Natural killer cell treated with Interleukin-12 subunit alpha and Interleukin-12 subunit beta and Interleukin-15 and Interleukin-18, amount 100 ng/mL, for 72 hours (primary cell): ENCODE results near the gene FCRLA. TPM values are rescaled to one million over a fixed set of nuclear protein-coding genes. Genes with fewer than 3 reads are reported as not detected.

Experiments
- ATAC-seq, 2 donors: fragments of 150-1000 bp; cut with Tn5 transposase in 1 of 2; sonication (Bioruptor Pico), chemical (Tn5 transposase) in 1 of 2; 2 replicates each; pipeline ENCODE4 v1.10.0; 2021
- DNase-seq: peaks from one replicate; pipeline ENCODE4 v3.0.0; 2022; ENCODE audit warnings: low spot score
- H3K27ac Mint-ChIP-seq, 2 donors: 1 replicate in 1 of 2; 2 replicates in 1 of 2; pipeline ENCODE4 v1.8.0; 2022; ENCODE audit warnings: mixed read lengths in 2 of 2, mild to moderate bottlenecking in 1 of 2, moderate library complexity in 1 of 2
- H3K27me3 Mint-ChIP-seq, 2 donors: 1 replicate in 1 of 2; 2 replicates in 1 of 2; pipeline ENCODE4 v1.8.0; 2022; ENCODE audit warnings: mixed read lengths in 2 of 2
- H3K36me3 Mint-ChIP-seq: one replicate; pipeline ENCODE4 v1.8.0; 2022; ENCODE audit warnings: mixed read lengths
- H3K4me1 Mint-ChIP-seq, 2 donors: 1 replicate in 1 of 2; 2 replicates in 1 of 2; pipeline ENCODE4 v1.8.0; 2022; ENCODE audit warnings: low read depth in 2 of 2, mixed read lengths in 2 of 2, mild to moderate bottlenecking in 1 of 2
- H3K4me3 Mint-ChIP-seq: one replicate; pipeline ENCODE4 v1.8.0; 2022; ENCODE audit warnings: mixed read lengths
- H3K9me3 Mint-ChIP-seq: 2 replicates; pipeline ENCODE4 v1.8.0; 2022; ENCODE audit warnings: mixed read lengths
- total RNA-seq, 2 donors: library from RNA; stranded (reverse); gene quantifications; one replicate each; pipeline ENCODE4 v1.2.3, GENCODE V29; 2022

FCRLA gene
- total RNA-seq, 2 donors from 2014 or later = not detected

DNA sequence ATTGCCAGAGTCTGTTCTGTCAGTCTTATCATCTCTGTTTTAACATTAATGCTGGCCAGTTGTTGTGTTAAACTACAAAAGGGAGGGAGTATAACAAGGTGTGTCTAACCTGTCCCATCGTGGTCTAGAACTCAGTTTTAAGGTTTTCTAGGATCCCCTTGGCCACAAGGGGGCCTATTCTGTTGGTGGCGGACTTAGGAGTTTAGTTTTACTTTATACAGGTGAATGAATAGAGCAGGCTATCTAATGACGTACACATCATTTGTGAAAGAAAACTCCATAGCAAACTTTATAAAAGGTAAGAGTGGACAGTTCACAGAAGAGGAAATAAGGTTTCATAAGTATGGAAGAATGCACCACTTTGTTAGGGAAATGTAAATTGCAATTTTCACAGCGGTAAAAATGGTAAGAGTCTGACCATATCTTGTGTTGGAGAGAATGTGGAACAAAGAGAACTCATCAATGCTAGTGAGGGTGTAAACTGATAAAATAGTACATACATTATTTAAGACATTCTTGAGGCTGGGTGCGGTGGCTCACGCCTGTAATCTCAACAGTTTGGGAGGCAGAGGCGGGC, 56.6 kb downstream of the FCRLA start:
- Mint-ChIP-seq H3K27ac (peak overlapping the region in 1 of 2 donors; percentile 16), H3K36me3 (peaks cover 8% of the 10 kb centered on the region), H3K4me3 (peak overlapping the region; percentile 55), H3K9me3 (no peaks in the 10 kb centered on the region), H3K4me1 (peaks cover 25 to 36% of the 10 kb centered on the region in 2 donors), H3K27me3 (no peaks in the 10 kb centered on the region)
- ATAC-seq (no peak), DNase-seq (no peak)

Other genes with a start within 250 kb of the FCRLA start
- 1 to 10 TPM in 1 of 2 donors, under 1 TPM in 1; 0.86 to 1.5 TPM for gene FCGR2A, start 201.8 kb upstream of the FCRLA start, total RNA-seq
- 1 to 10 TPM; 3.3 to 5.9 TPM for gene HSPA6, start 182.7 kb upstream of the FCRLA start, total RNA-seq
- gene FCGR3A, start 157.4 kb upstream of the FCRLA start, total RNA-seq = 100 to 1,000 TPM in 1 of 2 donors, 10 to 100 TPM in 1; 34.5 to 150 TPM
- 1 to 10 TPM; 2.7 to 3.0 TPM for gene FCGR3B, start 76.1 kb upstream of the FCRLA start, total RNA-seq
- gene FCGR2B, start 44.1 kb upstream of the FCRLA start, total RNA-seq = 1 to 10 TPM in 1 of 2 donors, under 1 TPM in 1; 0.83 to 7.1 TPM
- under 1 TPM; 0.24 to 0.42 TPM for gene FCRLB, start 14.3 kb downstream of the FCRLA start, total RNA-seq
- gene DUSP12, start 42.6 kb downstream of the FCRLA start, total RNA-seq = 10 to 100 TPM; 27.7 to 39.4 TPM
- gene ATF6, start 59.1 kb downstream of the FCRLA start, total RNA-seq = 10 to 100 TPM; 25.5 to 26.4 TPM